OCI-M1 (cell line): Measurements from ENCODE around the gene ASPDH.
"Not testable (repeated sequence)": the region's sequence is repeated elsewhere in the genome, so short reads cannot be mapped to it uniquely, and the experiment has no call there.

Experiments used
- DNase-seq: peaks from one replicate; lab custom pipeline; 2025; lab: John Stamatoyannopoulos, UW

The ASPDH gene

DNA sequence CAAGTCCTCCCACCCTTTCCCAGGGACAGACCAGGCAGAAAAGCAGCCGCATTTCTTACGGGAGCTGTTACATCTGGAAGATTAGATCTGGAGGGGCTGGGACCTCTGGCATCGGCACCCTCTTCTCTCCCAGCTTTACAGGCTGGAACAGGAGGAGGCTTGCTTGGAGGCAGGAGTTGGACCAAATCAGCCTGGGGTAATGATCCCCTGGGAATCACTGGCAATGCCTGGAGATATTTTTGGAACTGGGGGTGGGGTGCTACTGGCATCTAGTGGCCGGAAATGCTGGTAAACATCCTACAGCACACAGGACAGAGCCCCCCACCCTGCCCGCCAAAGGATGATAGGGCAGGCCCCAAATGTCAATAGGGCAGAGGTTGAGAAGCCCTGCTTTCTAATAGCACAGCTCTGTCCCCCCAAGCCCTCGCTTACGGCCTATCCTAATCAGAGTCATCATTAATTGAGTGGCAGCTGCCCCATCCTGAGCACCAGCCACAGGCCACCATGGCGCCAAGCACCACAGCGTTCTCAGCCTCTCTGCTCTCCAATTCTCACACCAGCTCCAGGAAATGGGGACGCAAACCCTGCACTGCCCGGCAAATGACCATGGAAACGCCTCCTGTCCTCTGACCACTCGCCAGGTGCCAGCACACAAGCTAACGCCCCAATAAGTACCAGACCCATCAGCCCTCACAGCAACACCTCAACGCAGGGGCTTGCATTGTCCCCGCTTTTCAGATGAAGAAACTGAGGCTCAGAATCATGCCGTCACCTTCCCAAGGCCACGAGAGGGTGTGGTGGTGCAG, 33.9 kb upstream of the ASPDH start:
- no peak for DNase-seq

DNA sequence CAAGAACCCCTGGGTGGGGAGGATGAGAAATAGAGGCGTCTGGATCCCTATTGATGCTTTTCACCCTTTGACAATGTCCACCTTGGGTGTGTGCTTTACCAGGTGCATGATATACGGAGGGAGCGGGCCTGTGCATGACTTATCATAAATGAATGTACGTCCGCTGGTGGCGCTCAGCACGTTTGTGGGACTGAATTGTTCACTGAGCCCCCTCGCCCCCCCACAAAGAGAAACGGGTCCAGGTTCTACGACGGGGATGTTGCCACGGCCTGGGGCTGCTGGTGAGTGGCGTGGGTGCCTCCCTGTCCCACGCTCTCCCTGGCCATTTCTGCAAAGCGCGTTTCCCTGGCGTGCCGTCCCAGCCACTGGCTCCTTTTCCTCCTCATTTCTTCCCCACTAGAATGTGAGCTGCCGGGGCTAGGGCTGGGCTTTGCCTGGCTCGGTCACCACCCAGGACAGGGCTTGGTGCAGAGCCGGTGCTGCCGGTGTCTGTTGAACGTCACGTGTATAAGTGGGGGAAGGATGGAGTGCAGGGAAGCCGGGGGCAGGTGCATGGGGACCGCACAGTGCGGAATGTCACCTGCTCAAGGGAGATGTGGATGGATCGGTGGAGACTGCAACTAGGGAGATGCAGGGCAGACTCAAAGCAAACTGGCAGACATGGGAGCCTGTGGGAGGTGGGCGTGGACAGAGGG, 33.0 kb upstream of the ASPDH start:
- DNase-seq: no peak

DNA sequence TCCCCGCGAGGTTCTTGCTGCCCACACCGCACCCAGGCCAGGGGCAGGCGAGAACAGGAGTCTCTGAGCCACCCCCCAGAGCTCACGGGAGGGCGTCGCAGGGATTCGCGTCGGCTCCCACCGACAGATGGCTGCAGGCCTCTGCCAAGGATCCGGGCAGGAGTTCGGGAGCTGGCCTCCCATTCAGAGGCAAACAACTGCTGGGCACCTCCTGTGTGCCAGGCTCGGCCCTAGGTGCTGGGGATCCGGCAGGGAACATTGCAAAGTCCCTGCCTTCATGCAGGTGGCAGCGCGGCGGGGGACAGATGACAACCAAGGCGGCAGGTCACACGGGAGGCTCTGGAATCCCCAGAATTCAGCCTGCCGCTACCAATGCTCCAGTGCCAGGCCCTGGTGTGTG, 29.2 kb upstream of the ASPDH start:
- no peak for DNase-seq

GRCh38 chr19:50537769-50538230, 24.1 kb upstream of the ASPDH start:
- peak; percentile 92 for DNase-seq

GRCh38 chr19:50537306-50537685, 23.6 kb upstream of the ASPDH start:
- no peak for DNase-seq

DNA sequence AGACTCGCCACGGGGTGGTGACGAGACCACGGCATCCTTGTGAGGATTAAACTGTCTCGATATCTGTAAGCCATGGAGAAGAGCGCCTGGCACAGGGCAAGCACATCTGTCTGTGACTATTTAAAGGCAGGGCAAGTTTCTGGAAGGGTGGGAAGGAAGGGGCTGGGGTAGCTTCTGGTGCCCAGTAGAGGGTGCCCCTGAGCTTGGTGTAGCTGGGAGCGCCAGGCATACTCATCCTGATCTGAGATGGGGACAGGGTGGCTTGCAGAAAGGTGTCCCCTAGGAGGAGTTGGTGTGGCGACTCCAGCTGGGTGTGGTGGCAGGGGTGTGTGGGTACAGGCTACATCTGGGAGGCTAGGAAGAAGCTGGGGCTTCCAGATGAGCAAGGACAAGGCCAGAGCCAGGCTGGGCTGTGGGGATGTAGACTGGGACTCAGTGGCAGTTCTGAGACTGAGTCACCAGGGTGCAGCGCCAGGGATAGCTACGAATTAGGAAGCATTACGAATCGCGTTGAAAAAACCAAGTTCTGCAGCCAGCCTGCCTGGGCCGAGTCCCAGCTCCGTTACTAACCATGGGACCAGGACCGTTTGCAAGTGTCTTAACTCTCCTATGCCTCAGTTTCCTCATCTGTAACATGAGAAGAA, 23.1 kb upstream of the ASPDH start:
- no peak for DNase-seq

DNA sequence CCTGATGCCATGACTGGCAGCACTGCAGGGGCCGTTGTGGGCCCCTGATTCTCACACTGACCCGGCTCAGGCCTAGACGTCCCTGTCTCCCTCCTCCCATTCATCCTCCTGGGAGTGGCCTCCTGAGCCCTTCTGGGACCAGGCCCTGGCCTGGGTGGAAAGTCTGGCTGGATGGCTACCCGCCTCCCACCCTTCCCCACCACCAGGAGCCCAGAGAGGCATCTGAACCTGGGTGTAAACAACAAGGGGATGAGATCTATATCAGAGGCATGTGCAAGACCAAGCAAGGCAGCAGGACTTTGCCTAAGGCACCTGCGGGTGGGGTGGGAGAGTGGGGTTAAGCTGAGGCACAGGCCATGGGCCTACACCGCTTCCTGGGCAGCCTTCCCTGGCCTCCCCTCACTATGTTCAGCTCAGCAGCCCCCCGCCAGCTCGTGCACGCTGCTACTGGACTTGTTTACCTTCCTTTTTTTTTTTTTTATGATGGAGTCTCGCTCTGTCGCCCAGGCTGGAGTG, 22.0 kb upstream of the ASPDH start:
- no peak for DNase-seq

GRCh38 chr19:50534478-50534877, 20.8 kb upstream of the ASPDH start:
- DNase-seq: no peak

GRCh38 chr19:50532952-50533351, 19.2 kb upstream of the ASPDH start:
- DNase-seq: no peak

DNA sequence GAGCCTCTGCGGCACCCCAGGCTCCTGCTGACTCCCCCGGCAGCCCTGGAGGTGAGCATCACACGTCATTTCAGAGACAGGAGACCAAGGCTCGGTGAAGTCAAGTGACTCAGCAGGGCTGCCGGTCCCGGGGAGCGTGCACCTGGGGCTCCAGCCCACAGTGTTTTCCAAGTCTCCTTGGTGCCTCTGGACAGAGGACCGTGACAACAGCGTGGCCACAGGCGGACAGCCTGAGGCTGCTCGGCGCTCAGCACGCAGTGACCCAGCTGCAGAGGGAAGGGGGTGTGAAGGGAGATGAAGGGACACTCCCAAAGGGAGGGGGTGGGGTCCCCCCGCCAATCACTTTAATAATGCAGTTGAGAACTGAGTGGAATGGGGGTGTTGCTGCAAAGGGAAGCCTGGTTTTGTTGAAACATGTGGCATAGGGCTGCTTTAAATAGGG, 17.5 kb upstream of the ASPDH start:
- DNase-seq: no peak

- not testable (repeated sequence) for DNase-seq
These were observed 14.3 kb upstream of the ASPDH start for GRCh38 chr19:50528052-50528451.

DNA sequence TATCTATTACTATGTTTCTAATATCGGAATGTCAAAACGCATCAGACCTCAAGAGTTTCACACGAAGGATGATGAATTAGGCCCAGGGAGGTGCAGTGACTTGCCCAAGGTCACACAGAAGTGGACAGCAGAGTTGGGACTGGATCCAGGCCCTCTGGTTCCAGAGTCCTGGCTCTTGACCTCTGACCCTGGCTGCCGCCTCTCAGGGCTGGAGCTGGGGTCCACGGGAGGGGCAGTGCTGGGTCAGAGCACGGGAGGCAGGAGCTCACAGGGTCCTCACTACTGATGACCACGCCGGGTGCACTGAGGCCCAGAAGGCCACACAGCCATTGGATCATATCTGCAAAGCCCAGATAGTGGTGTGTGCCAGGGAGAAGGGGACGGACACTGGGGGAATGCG, 9.2 kb upstream of the ASPDH start:
- no peak for DNase-seq

GRCh38 chr19:50520822-50521465, 7.2 kb upstream of the ASPDH start:
- DNase-seq: no peak

GRCh38 chr19:50519006-50519575, 5.4 kb upstream of the ASPDH start:
- DNase-seq: no peak

DNA sequence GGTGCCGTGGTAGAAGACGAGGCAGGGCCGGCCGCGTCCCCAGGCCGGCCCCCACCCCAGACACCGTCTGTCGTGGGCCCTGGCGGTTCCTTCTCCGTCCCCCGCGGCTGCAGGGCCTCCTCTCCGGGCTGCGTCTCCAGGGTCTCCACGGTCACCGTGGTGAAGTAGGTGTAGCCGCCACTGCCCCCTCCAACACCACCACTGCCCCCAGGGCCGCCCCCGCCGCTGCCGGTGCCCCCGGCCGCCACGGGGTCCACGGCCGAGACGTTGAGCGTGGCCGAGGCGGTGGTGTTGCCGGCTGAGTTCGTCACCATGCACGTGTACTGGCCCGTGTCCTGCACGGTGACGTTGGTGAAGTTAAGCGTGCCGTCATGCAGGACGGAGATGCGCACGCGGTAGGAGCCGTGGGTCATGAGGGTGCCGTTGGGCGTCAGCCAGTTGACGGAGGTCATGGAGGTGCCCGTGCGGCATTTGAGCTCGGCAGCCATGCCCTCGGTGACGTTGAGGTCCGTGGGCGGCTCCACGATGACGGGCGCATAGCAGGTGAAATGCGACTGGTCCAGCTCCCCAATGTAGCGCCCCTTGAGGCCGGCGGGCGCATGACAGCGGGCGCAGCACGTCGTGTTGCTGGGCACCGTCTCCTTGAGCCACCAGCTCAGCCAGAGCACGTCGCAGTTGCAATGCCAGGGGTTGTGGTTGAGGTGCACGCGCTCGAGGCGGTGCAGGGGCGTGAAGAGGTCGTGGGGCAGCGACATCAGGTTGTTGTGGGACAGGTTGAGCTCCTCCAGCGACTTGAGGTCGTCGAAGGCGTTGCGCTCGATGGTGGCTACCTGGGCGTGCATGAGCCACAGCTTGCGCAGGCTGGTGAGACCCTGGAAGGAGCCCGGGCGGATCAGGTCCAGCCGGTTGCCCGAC, 4.6 kb upstream of the ASPDH start:
- DNase-seq: no peak

DNA sequence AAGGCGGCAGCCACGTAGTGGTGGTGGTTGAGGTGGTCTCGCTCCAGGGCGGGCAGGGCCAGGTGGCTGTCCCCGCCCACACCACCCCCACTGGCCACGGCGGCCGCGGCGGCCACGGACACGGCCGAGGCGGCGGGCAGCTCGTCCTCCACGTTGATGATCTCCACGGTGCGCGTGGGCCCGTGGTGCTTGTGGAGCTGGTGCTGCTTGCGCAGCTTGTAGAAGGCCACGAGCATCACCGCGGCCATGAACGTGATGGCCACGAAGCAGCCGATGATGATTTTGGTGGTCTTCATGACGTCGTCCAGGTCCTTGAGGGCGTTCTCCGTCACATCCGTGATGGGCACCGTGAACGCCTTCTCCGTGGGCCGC, 4.0 kb upstream of the ASPDH start:
- DNase-seq: no peak

- no peak for DNase-seq
These were observed 3.4 kb upstream of the ASPDH start for GRCh38 chr19:50516964-50517703.

DNA sequence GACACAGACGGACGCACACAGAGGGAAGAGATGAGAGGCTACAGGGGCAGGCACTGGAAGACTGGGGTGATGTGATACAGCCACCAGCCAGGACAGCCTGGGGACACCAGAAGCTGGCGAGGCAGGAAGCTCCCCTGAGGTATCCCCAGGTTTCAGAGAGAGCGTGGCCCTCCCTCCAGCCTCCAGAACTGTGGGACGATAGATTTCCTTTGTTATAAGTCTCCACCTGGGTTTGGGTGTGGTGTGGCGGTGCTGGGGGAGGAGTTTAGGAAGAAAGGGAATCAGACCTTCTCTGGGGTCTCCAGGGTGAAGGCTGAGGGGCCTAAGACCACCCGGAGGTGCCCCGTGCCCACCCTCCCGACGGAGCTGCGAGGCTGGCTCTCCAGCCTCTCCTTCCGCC, 2.7 kb upstream of the ASPDH start:
- no peak for DNase-seq

GRCh38 chr19:50515168-50515561, 1.5 kb upstream of the ASPDH start:
- no peak for DNase-seq
